Stimulated activated CD4-positive, alpha-beta T cell treated with anti-CD3 and anti-CD28 coated beads, TNF-alpha, amount 100 ng/mL, for 1 hour (primary cell): ENCODE results near the gene ZBTB45.

ENCODE experiments used
- DNase-seq, 3 donors: peaks; one replicate each; pipeline ENCODE4 v3.0.0-alpha.2; 2020; ENCODE audit warnings: low read depth in 3 of 3, low spot score in 1 of 3

Gene ZBTB45

DNA sequence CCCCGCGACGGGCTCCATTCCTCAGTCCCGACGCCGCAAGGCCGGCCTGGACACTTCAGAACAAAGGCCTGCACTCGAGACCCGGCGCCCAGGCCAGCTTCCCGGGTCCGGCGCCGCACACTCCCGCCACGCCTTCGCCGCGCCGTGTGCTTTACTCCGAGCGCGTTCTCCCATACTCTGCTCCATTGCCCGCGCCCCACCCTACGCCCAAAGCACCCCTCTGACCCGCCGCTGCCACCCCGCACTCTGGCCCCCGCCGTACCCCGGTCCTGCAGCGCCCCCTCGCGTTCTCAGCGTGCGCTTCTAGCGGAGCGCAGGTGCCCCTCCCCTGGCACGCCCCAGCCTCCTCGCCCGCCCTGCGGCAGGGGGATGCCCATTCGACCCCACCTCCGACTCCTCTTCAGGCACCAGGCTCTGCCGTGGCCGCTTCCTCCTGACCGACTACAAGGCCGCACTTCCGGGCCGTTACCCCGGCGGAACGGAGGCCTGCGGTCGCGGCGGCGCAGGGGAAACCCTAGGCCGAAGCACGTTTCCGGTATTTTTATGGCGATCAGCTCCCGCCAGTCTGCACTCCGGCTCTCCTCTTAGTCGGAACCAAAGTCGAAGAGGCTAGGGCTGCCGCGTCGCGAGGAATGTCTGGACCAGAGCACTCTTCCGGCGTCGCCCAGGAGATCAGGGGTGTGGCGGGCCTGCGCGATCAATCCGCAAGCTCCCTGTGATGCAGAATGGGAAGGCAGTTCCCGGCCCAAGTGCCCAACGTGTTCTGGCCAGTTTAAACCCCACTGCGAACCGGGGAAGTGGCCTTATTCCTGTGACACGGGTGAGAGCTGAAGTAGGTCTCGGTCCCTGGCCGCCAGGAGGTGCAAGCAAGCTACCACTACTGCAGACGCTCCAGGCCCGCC lies at the start of gene ZBTB45:
TSS of gene ZBTB45 (minus strand) at position 456 of the 902 bp plus-strand sequence. CDS start 2,137 bp downstream, outside the sequence.
- peak; percentile 75 to 88 (median 78) for DNase-seq

DNA sequence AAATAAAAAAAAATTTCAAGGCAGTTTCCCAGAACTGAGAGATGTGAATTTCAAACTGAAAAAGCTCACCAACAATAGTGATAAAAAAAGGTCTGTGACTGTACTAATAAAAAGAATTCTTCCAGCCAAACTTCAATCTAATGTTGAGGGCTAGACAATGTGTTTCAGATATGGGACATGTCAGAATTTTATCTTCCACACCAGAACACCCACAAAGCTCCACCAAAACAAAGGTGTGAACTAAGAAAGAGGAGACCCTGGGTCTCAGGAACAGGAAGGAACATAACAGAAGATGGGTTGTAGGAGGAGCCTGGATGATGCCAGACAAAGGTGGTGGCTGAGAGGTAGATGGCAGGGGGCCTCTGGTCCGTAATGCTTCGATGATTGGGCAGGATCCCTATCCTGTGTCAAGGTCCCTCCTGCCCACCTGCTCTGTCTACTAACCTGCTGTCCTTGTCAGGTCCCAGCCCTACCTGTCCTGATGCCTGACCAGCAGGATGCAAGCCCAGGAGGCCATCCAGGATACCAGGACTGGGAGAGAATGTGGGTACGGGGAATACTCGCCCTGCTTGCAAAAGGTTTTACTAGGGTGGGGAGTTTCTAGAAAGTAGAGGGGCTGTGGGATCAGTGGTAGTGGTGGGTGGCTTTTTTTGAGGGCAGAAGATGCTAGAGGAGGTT lies 49.0 kb upstream of the ZBTB45 start:
- DNase-seq: no peak

- DNase-seq: no peak
Observed at GRCh38 chr19:58566989-58567388, 47.4 kb upstream of the ZBTB45 start.

- no peak for DNase-seq
Observed at GRCh38 chr19:58563823-58564222, 44.2 kb upstream of the ZBTB45 start.

DNA sequence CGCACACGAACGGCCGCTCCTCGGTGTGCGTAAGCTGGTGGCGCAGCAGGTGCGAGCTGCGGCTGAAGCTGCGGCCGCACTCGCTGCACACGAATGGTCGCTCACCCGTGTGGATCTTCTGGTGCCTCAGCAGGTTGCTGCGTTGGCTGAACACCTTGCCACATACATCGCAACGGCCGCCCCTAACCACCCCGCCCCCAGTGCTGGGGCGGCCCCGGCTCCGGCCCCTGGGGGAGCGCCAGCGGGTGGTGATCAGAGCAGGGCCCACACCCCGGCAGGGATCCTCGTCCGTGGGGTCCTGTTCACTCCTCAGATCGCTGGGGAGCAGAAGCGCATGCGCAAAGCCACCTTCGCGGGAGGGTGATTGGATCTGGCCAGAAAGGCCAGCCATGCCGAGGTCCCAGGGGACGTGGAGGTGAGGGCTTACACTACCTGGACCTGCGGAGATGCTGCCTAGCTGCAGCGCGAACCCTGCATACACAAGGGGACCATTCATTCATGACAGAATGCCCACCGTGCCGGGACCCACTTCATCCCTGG lies 43.5 kb upstream of the ZBTB45 start:
- DNase-seq: no peak

- no peak for DNase-seq
Observed at GRCh38 chr19:58562122-58563033, 42.8 kb upstream of the ZBTB45 start.

DNA sequence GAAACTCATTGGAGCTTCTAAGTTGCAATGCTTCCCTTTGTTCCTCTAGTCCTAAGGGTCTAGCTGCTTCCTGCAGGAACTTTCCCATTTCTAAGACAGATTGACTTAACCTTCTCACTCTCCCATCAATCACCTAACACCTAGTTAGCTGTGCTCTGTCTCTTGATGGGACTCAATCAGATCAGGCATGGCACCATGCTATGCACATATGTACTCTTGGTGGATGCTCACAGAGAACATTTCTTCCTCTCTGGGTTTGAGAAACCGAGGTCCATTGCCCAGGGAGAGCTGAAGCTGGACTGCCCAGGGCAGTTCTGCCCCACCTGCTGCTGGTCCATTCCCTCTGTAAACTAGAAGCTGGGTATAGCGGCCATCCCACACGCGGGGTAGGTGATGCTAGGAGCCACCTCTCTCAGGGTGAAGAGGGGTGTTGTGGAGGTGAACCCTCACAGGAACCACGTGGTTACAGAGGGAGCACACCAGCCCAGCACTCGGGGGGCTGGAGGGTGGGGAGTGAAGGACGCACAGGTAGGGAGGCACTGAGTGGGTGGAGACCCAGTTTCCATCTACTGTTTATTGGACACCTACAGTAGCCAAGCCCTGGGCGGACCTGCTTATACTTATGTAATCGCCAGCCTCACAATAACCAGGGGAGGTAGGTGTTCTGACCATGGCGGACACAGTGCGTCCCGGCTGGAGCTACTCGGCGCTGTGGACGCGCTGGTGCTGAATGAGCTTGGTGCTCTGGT lies 41.9 kb upstream of the ZBTB45 start:
- DNase-seq: no peak

DNA sequence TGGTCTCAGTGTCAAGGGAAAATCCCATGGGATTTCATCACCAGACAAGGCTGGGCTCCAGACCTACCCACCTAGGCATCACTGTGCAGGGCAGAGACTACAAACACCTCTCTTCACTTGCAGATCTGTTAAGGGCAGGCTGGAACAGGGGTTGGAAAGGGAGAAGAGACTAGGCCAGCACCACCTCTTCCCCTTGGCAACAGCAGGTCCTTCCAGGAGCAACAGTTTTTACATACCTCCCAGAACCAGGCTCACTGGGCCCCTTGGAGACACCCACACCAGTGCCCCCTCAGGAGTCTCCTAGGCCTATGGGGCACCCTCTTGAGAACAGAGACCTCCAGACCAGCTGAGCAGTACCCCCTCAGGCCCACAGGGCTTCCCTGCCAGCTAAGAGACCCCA lies 41.3 kb upstream of the ZBTB45 start:
- DNase-seq: no peak

DNA sequence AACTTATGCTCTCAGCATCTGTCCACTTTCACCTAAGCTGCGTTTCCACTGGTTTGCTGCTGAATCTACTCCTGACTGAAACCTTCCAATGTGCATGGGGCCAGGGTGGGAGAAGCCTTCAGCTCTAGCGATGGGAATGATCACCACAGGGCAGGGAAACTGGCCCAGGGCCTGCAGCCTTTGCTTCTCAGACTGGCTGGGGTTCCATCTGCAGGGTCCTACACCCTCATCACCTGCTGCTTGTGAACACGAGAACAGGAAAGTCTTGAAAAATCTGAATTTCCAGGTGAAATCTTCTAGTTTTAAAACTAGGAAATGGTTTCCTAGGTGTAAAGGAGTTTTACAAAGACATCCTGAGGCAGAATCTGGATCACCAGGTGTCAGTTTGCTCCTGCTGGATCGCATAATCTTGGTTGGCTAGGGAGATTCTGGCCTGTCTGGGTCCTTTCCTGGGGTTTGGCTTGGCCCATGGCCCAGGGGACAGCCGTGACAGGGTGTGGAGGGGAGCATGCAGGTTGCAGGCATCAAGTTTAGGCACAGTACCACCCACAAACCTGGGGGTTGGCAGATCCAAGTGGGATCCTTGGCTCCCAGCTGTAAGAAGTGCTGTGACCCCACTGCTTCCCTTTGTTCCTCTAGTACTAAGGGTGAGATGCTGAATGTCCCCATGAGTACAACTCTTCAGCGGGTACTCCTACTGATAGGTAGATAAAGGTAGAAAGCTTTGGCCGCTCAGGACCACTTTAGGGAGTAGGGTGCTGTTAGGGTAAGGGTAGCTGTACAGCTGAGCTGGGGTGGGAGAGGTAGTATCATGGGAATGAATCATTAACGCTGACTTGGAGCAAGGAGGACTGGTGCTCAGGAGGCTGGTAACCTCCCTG lies 40.6 kb upstream of the ZBTB45 start:
- no peak for DNase-seq

GRCh38 chr19:58559275-58560006 lies 39.8 kb upstream of the ZBTB45 start:
- no peak for DNase-seq

- peak; percentile 99 for DNase-seq
Observed at GRCh38 chr19:58558623-58559274, 39.1 kb upstream of the ZBTB45 start.

DNA sequence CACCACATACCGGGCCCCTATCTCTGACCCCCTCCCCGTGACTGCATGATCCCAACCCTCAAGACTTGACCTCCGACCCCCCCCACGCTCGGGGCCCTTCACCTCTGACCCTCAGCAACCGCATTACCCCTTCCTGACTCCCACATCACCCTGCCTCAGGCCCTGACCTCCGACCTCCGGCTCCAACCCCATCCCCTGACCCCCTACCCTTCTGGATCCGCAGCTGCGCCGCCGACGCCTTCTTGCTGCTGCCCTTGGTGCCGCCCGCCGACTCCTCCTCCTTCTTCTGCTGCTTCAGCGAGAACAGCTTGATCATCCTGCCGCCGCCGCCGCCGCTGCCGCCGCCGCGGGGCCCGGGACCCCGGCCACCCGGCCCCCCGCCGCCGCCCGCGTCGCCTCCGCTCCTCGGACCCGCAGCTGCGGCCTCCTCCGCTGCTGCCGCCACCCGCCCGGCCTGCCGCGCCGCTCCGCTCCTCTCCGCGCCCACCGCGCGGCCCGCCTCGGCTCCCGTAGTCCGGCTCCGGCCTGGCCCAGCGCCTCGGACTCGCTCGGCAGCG lies 38.5 kb upstream of the ZBTB45 start, which contains the start of gene UBE2M:
TSS of gene UBE2M (minus strand) at position 546 of the 557 bp plus-strand sequence. CDS start at position 316, 230 bp downstream.
- DNase-seq: no peak

DNA sequence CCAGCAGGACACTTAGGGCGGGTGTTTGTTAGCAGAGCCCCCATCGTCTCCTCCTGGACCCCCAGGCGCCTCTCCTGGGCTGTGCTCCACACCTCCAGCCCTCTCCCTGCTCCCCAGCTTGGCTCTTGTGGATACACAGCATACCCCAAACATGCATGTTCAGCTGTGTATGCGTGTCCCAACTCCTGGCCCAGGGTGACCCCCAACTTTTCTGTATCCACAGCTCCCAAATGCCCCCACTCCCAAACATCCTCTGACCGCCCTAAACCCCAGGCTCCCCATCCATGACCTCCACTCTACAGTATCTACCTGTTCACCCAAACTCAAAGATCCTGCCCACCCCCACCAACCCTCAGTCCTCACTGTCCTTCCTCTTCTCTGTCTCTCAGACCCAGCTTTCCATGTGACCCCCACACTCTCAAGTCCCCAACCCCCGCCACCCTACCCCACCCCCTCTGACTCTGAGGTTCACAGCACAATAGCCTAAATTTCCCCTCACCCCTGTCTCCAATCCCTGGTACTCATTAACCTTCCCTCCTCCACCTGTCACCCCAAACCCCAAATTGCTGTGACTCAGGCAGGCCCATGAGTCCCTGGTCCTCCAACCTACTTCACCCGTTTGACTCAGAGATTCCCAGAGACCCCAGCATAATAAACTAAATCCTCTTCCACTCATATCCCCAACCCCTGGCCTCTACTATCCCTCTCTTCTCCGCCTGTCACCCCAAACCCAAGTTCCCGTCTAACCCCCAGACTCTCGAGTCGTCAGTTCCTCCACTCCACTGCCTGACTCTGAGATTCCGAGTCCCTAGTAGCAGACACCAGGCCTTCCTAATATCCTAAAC lies 37.8 kb upstream of the ZBTB45 start:
- no peak for DNase-seq

DNA sequence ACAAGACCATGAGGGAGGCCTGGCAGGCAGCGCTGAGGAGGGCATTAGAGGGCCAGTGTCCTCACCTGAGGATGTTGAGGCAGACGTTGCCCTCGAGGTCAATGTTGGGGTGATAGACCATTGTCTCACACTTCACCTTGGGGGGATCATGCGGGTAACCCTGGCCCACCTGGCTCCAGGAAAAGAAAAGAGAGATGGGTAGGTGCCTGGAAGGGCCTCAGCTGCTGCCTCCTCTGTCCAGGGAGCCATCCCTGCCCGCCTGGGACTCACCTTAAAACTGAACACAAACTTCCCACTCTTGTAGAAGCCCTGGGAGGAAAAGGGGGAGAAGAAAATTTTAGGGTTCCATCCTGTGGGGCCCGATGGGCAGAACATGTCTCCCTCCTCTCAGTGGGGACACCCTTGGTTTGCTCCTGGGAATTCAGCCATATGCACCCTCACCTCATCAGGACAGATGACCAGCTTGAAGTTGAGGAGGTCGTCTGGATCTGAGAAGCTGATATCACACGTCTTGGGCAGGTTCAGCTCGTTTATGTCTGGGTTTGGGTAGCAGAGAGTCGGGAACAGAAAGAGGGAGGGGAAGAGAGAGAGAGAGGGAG lies 37.1 kb upstream of the ZBTB45 start:
- DNase-seq: no peak

DNA sequence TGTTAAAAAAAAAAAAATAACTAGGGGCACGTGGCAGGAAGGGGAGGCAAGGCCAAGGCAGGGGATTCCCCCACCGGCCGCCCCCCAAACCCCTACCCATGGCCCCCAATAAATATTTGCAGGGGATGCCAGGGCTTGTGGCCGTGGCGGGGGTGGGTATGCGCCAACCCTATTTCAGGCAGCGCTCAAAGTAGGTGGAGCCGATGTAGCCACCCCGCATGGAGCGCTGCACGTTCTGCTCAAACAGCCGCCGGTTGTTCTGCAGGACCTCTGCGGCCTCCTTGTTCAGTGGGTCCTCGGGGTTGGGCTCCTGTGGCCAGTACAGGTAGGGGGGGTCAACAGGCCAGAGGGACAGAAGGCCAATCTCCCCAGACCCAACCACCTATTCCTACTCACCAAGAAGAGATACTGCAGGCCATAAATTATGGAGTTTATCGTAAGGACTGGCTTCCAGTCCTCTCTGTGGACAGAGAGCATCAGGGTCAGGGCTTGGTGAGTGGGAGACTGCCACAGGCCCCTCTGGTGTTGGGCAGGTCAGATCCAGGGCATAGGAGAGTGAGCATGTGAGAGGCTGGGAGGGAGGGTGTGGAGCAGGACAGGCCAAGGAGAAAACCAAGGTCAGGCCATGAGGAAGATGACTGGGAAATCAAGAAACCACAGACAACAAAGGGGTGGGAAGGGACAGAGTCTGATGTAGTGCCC lies 36.5 kb upstream of the ZBTB45 start:
- DNase-seq: no peak

DNA sequence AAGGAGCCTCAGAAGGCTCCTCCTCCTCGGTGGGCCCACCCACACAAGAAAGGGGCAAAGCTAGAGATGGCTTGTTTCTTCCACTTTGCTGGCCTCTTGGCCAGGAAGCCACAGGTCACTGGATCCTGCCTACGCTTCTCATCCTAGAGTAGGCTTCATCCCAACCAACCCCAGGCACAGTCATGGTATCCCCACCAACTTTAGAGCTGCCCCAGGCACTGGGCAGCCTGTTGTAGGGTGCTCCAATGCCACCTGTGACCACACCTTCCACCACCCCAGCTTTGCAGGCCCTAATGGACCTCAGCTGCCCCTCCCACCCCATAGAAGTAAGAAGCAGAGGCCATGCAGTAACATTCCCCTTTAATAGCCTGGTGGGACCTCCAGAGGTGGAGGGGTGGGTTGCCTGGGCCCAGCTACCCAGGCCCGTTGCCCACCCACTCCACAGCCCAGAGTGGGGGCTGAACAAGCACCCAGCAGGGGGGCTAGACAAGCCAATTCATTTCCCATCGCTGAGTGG lies 35.8 kb upstream of the ZBTB45 start:
- DNase-seq: no peak
